Brain pericyte (primary cell): Measurements from ENCODE around the gene PGA4.
"Not testable (repeated sequence)": the region's sequence is repeated elsewhere in the genome, so short reads cannot be mapped to it uniquely, and the experiment has no call there.

Experiments
- DNase-seq: peaks from one replicate; pipeline ENCODE4 v3.0.0-alpha.2; 2012; ENCODE audit warnings: low read depth, low spot score

Gene PGA4

DNA sequence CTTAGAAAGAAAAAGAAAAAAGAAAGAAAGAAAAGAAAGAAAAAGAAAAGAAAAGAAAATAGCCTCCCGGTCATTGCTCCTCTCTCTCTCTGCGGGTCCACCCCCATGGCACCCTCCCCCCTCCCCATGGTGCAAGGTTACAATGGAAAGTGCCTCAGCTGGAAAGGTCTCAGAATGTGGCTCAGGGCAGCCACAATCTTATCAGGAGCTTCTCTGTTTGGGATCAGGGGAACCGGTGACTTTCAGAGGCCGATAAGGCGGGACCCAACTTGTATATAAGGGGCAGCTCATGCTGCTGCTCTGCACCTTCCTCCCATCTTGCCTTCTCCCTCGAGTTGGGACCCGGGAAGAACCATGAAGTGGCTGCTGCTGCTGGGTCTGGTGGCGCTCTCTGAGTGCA is at the start of gene PGA4:
Gene PGA4 (plus strand): TSS at position 301 of the 400 bp plus-strand sequence. CDS start 54 bp downstream, at position 355.
- not testable (repeated sequence) for DNase-seq

GRCh38 chr11:61172356-61172755 is 49.8 kb upstream of the PGA4 start:
- DNase-seq = no peak

DNA sequence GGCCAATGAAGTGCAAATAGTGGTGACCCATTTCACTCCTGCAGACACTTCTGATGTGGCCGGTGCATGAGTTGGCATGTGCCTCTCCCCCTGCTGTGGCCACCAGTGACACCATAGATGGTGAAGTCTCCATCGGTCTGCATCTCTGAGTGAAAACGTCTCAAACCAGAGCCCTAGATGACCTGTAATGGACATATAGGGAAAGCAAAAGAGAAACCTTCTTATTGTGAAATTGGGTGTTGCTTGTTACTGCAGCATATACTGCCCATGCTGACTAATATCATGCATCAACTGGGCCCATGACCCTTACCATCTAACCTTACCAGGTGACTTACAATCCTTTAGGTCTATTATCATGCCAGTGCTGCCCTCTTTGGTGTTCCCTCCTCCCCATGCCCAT is 49.3 kb upstream of the PGA4 start:
- DNase-seq = no peak

GRCh38 chr11:61173456-61173855 is 48.7 kb upstream of the PGA4 start:
- DNase-seq = no peak

DNA sequence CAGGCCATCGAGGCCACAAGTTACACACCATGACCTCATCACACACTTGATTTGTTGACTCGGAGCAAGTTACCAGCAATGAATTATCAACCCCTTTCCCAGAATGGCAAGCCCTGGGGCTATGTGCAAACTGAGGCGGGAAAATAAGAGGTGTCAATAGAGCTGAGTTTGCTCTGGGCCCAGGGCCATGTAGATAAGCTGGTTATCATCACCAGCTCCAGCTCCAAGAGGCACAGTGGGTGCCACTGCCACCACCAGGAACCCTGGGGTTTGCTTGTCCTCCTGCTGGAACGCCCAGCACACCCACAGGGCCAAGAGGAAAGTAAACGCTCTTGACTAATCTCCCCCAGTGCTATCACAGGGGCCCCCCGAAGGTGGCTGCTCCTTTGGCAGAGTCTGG is 47.9 kb upstream of the PGA4 start:
- DNase-seq = no peak

- no peak for DNase-seq
Measured at GRCh38 chr11:61174949-61175348, 47.2 kb upstream of the PGA4 start.

DNA sequence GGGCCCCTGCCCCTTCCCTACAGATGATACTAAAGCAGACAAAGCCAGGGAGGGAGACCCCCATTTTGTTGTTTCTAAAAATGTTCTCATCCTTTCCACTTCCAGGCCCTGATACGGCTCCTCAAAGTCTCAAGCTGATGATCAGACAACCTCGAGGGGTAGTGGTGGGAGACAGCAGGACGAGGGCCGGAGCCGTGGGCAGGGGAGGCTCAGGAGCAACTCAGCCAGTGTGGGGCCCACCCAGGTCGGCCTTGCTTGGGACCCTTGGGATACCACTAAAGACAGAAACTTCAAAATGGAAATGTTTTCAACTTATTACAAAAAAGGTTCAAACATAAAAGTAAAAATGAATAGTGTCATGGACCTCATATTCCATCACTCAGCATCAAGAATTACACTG is 45.7 kb upstream of the PGA4 start:
- no peak for DNase-seq

- not testable (repeated sequence) for DNase-seq
Measured at GRCh38 chr11:61180205-61180604, 41.9 kb upstream of the PGA4 start.

GRCh38 chr11:61181489-61181888 is 40.7 kb upstream of the PGA4 start:
- DNase-seq = no peak

DNA sequence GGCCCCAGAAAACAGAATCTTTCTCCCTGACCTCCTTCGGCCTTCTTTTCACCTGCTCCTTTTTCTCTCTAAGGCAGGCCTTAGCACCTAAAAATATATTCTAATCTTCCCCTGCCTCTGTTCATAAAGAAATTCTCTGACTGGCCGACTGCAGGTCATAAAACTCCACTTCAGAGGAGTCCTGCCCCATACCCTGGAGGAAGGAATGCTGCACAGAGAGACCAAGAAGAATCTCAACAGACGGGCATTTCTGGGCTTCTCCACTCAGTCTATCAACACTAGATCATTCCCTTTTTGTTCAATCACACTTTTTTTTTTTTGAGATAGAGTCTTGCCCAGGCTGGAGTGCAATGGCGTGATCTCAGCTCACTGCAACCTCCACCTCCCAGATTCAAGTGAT is 38.5 kb upstream of the PGA4 start:
- DNase-seq = no peak

- no peak for DNase-seq
Measured at GRCh38 chr11:61186504-61186903, 35.6 kb upstream of the PGA4 start.

DNA sequence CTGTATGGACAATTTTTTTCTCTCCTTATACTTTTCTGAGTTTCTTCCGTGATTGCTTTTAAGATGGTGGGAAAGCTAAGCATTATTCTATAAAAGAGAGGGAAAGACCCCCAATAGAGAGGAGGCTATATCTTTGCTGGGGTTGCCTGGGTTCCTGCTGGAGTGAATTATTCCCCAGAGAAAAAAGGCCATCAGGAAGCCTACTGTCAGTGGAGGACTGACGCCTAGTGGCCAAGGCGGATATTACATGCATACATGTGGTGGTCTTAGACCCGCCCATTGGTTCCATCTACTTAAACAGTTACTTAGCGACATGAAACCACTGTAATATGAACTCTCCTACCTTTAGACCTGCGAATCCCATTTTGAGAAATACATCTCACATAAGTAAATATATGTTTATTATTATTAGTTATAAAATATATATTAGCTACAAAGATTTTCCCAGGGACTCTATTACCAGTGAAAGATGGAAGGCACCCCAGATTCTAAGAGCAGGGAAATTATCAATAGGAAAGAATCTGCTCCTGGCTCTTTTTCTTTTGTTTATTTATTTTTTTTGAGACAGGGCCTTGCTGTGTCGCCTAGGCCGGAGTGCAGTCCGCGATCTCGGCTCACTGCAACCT is 34.5 kb upstream of the PGA4 start:
- peak; percentile 24 for DNase-seq

- DNase-seq = no peak
Measured at GRCh38 chr11:61189933-61190332, 32.2 kb upstream of the PGA4 start.

DNA sequence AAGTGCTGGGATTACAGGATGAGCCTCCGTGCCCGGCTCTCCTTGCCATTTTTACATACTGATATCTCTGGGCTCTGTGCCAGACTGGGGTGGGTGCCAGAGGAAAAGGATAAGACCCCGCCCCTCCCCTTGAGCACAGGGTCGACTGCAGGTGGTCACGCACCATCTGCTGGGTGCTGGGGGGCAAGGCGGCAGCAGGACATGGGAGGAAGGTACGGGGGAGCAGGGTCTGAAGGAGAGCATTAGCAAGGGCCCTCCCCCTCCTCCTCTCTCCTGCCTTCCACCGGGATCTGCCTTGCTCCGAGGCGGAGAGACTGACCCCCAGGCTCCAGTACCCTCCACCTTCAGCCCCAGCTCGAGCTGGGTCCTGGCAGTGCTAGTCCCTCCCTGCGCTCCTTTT is 28.6 kb upstream of the PGA4 start:
- no peak for DNase-seq

DNA sequence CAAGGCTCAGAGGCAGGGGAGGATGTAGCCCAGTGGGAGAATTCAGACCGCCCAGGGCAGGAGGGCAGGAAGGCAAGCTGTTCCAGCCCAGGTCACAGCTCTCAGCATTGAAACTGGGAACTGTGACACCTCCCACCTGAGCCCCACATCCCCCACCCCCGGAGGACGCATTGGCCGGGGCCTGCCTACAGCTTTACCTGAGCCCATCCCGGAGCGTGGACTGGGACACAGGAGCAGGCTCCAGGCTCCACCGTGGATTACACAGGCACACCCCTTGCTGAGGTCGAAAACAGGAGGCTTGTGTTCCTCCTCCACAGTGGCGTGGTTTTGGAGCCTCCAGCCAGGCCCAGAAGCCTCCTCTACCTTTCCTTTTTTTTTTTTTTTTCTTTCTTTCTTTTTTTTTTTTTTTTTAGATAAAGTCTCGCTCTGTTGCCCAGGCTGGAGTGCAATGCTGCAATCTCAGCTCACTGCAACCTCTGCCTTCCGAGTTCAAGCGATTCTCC is 27.9 kb upstream of the PGA4 start:
- DNase-seq = no peak

GRCh38 chr11:61194981-61195695 is 27.0 kb upstream of the PGA4 start:
- no peak for DNase-seq

DNA sequence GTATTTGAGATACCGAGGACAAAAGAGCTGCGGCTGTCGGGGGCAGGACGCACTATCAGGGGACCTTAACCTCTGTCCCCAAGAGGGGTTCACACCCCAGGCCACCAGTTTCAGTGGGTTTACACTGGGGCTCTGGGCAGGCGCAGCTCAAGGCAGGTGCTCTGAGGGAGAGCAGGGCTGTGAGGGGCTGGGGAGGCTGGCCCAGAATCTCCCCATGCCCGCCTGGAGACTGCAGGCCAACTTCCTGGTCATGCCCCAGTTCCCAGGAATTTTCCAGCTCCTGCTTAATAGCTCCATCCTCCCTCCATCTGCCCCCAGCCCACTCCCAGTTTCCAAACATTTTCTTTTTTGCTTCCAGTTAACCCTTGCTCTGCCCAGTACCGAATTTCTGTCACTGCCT is 26.4 kb upstream of the PGA4 start:
- DNase-seq = no peak

DNA sequence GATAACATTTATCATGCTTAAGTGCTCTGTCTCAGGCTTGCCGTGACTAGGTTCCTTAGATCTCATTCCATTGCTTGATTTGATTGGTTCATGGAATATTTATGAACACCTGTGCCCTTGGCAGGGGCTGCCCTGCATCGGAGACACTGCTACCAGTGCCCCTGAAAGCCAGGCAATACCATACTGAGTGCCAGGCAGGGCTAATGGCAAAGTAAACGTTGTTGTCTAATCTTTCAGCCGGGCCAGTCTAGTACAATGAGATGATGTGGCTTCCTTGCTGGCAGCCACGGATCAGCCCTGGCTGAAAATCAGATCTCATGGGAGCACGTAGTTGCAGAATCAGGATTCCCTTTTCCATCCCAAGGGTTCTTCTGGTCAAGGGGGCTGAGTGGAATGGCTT is 23.8 kb upstream of the PGA4 start:
- DNase-seq = no peak

- DNase-seq = no peak
Measured at GRCh38 chr11:61198948-61199523, 23.1 kb upstream of the PGA4 start.

GRCh38 chr11:61201476-61201875 is 20.7 kb upstream of the PGA4 start:
- no peak for DNase-seq

GRCh38 chr11:61202950-61203746 is 19.0 kb upstream of the PGA4 start, which contains the start of gene PGA3:
TSS of gene PGA3 (plus strand) at chr11:61203515. CDS start at chr11:61203565, 50 bp downstream.
- not testable (repeated sequence) for DNase-seq

DNA sequence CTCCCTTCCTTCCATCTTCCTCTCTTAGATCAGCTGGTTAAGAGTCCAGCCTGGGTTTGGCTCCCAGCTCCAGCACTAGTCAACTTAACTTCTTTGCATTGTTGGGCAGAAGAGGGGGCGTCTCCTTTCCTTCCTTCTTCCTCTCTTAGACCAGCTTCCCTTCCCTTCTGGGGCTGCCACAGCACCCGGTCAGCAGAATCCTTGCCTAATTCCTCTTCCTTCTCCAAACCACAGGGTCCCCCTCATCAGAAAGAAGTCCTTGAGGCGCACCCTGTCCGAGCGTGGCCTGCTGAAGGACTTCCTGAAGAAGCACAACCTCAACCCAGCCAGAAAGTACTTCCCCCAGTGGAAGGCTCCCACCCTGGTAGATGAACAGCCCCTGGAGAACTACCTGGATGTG is 18.3 kb upstream of the PGA4 start:
- not testable (repeated sequence) for DNase-seq
